Iris pigment epithelial cell (primary cell): ENCODE data around the gene MBD4.

Experiments
- DNase-seq: peaks from one replicate; pipeline ENCODE4 v3.0.0-alpha.2; 2011; ENCODE audit warnings: low read depth

MBD4 gene

GRCh38 chr3:129382366-129382765, 57.4 kb downstream of the MBD4 start:
- DNase-seq: no peak
